WTC11 (cell line): Measurements from ENCODE around the gene AKAP11. TPM values are rescaled to one million over a fixed set of nuclear protein-coding genes. Genes with fewer than 3 reads are reported as not detected.

Source experiments
- ATAC-seq: fragments of 200-7000 bp; cut with Tn5 transposase; 2 replicates; pipeline ENCODE4 v1.10.0; 2021; ENCODE audit warnings: mild to moderate bottlenecking, moderate library complexity
- CTCF ChIA-PET: fragments of 300-600 bp; sonication (Branson Sonifier 250); formaldehyde crosslinking; loops from one replicate; lab custom pipeline; 2021; ENCODE audit warnings: antibody characterized with exemption; lab: Charles Lee
- POLR2A ChIA-PET: fragments of 350-600 bp; sonication (Branson Sonifier 250); formaldehyde crosslinking; loops from one replicate; lab custom pipeline; 2021; ENCODE audit warnings: antibody characterized with exemption; lab: Charles Lee
- DNase-seq: peaks from one replicate; pipeline ENCODE4 v3.0.0; 2021; ENCODE audit warnings: low spot score
- H3K27ac Mint-ChIP-seq: 2 replicates; pipeline ENCODE4 v1.8.0; 2021; ENCODE audit warnings: mixed read lengths
- H3K27me3 Mint-ChIP-seq: 2 replicates; pipeline ENCODE4 v1.8.0; 2021; ENCODE audit warnings: low read depth, mild to moderate bottlenecking, moderate library complexity, mixed read lengths
- H3K36me3 Mint-ChIP-seq: 2 replicates; pipeline ENCODE4 v1.8.0; 2021; ENCODE audit warnings: mixed read lengths
- H3K4me1 Mint-ChIP-seq: 2 replicates; pipeline ENCODE4 v1.8.0; 2022; ENCODE audit warnings: mixed read lengths
- H3K4me3 Mint-ChIP-seq: 2 replicates; pipeline ENCODE4 v1.8.0; 2021; ENCODE audit warnings: mild to moderate bottlenecking, moderate library complexity, mixed read lengths
- H3K9me3 Mint-ChIP-seq: 2 replicates; pipeline ENCODE4 v1.8.0; 2021; ENCODE audit warnings: mixed read lengths
- AFF4 ChIP-seq: sonication (generic); formaldehyde crosslinking; IDR thresholded peaks from 2 replicates; pipeline ENCODE4 v1.8.1; 2023; ENCODE audit warnings: mild to moderate bottlenecking, missing genetic modification reagents, borderline replicate concordance
- ATF3 ChIP-seq: sonication (generic); formaldehyde crosslinking; conservative IDR thresholded peaks from 2 replicates; pipeline ENCODE4 v1.8.1; 2022; ENCODE audit warnings: mild to moderate bottlenecking, missing genetic modification reagents
- CREB1 ChIP-seq: sonication (generic); formaldehyde crosslinking; IDR thresholded peaks from 2 replicates; pipeline ENCODE4 v1.8.0; 2023; ENCODE audit warnings: mild to moderate bottlenecking, missing genetic modification reagents
- ESRRA ChIP-seq: sonication (generic); formaldehyde crosslinking; IDR thresholded peaks from 2 replicates; pipeline ENCODE4 v1.8.1; 2022; ENCODE audit warnings: mild to moderate bottlenecking, missing genetic modification reagents, borderline replicate concordance
- FOXP1 ChIP-seq: sonication (generic); formaldehyde crosslinking; IDR thresholded peaks from 2 replicates; pipeline ENCODE4 v1.8.0; 2022; ENCODE audit warnings: missing genetic modification reagents, mild to moderate bottlenecking, moderate library complexity, borderline replicate concordance
- GTF2I ChIP-seq: fragments of 250-450 bp; sonication (Bioruptor Pico); conservative IDR thresholded peaks from 2 replicates; pipeline ENCODE4 v1.4.0; 2021; ENCODE audit warnings: mild to moderate bottlenecking
- HMGXB4 ChIP-seq: sonication (generic); formaldehyde crosslinking; IDR thresholded peaks from 2 replicates; pipeline ENCODE4 v1.8.1; 2023; ENCODE audit warnings: mild to moderate bottlenecking, moderate library complexity, missing genetic modification reagents
- IRF1 ChIP-seq: sonication (generic); formaldehyde crosslinking; IDR thresholded peaks from 2 replicates; pipeline ENCODE4 v1.8.0; 2023; ENCODE audit warnings: missing genetic modification reagents
- JUN ChIP-seq: sonication (generic); formaldehyde crosslinking; IDR thresholded peaks from 2 replicates; pipeline ENCODE4 v1.8.0; 2023; ENCODE audit warnings: mild to moderate bottlenecking, missing genetic modification reagents
- MAX ChIP-seq: sonication (generic); formaldehyde crosslinking; IDR thresholded peaks from 2 replicates; pipeline ENCODE4 v1.8.0; 2022; ENCODE audit warnings: mild to moderate bottlenecking, missing genetic modification reagents
- NFATC4 ChIP-seq: fragments of 250-450 bp; sonication (Bioruptor Pico); IDR thresholded peaks from 2 replicates; pipeline ENCODE4 v1.9.0; 2021; ENCODE audit warnings: mild to moderate bottlenecking
- NR3C1 ChIP-seq: sonication (generic); formaldehyde crosslinking; conservative IDR thresholded peaks from 2 replicates; pipeline ENCODE4 v1.8.1; 2023; ENCODE audit warnings: low read depth, mild to moderate bottlenecking, missing genetic modification reagents
- TCF7 ChIP-seq: sonication (generic); formaldehyde crosslinking; IDR thresholded peaks from 2 replicates; pipeline ENCODE4 v1.8.0; 2022; ENCODE audit warnings: mild to moderate bottlenecking, low read depth, missing genetic modification reagents, moderate library complexity
- TEAD1 ChIP-seq: sonication (generic); formaldehyde crosslinking; IDR thresholded peaks from 2 replicates; pipeline ENCODE4 v1.8.0; 2022; ENCODE audit warnings: mild to moderate bottlenecking, missing genetic modification reagents
- TP53 ChIP-seq: sonication (generic); formaldehyde crosslinking; IDR thresholded peaks from 2 replicates; pipeline ENCODE4 v1.8.1; 2023; ENCODE audit warnings: mild to moderate bottlenecking, missing genetic modification reagents
- USF1 ChIP-seq: sonication (generic); formaldehyde crosslinking; IDR thresholded peaks from 2 replicates; pipeline ENCODE4 v1.8.0; 2022; ENCODE audit warnings: mild to moderate bottlenecking, missing genetic modification reagents
- ZNF532 ChIP-seq: fragments of 250-450 bp; sonication (Bioruptor Pico); IDR thresholded peaks from 2 replicates; pipeline ENCODE4 v1.9.0; 2021; ENCODE audit warnings: mild to moderate bottlenecking, borderline replicate concordance
- total RNA-seq: library from RNA; stranded (reverse); gene quantifications from 3 replicates; pipeline ENCODE4 v1.2.3, GENCODE V29; 2021

AKAP11 gene
- total RNA-seq, 1 experiment from 2014 or later, result 16.7 TPM

- TF ChIP-seq TP53 (CRISPR knock-in tag), result no peak
- TF ChIP-seq NR3C1 (CRISPR knock-in tag), result no peak
- no peak for TF ChIP-seq ESRRA (CRISPR knock-in tag)
- TF ChIP-seq ZNF532 (CRISPR knock-in tag), result no peak
- TF ChIP-seq JUN, result no peak
- no peak for TF ChIP-seq MAX
- no peak for TF ChIP-seq IRF1 (CRISPR knock-in tag)
- no peak for TF ChIP-seq TEAD1 (CRISPR knock-in tag)
- no peak for TF ChIP-seq ATF3 (CRISPR knock-in tag)
- TF ChIP-seq AFF4 (CRISPR knock-in tag), result no peak
- no peak for TF ChIP-seq FOXP1
- no peak for TF ChIP-seq USF1 (CRISPR knock-in tag)
- no peak for TF ChIP-seq TCF7 (CRISPR knock-in tag)
- no peak for TF ChIP-seq NFATC4 (CRISPR knock-in tag)
- TF ChIP-seq CREB1, result no peak
- TF ChIP-seq HMGXB4 (CRISPR knock-in tag), result no peak
- TF ChIP-seq GTF2I (CRISPR knock-in tag), result no peak
- ChIA-PET POLR2A (no interaction called here), CTCF (interaction anchor here (2.5 kb wide), 1 partner anchor 15 kb away, joined by 6 read pairs; no protein-coding TSS in a partner anchor)
- no peak for ATAC-seq
- H3K4me1 Mint-ChIP-seq, result peaks cover 13% of the 10 kb centered on the region
- no peak overlapping the region for H3K27ac Mint-ChIP-seq
- no peak overlapping the region for H3K4me3 Mint-ChIP-seq
- DNase-seq, result no peak
- no peaks in the 10 kb centered on the region for H3K36me3 Mint-ChIP-seq
- peaks cover 10% of the 10 kb centered on the region; the same call in 1 of the 2 replicates for H3K9me3 Mint-ChIP-seq
- H3K27me3 Mint-ChIP-seq, result no peaks in the 10 kb centered on the region
These were observed 76.6 kb downstream of the AKAP11 start for GRCh38 chr13:42348576-42348975.
